ENCODE data around the gene NINJ2. TPM values are rescaled to one million over a fixed set of nuclear protein-coding genes. Genes with fewer than 3 reads are reported as not detected.
A peak's percentile ranks its signal among the peaks of the same experiment; 100 is the strongest.

The NINJ2 gene
- total RNA-seq, 4 donors from 2014 or later, result 0.49 to 7.2 (median 2.0) TPM

GRCh38 chr12:638953-639557 is 24.2 kb downstream of the NINJ2 start:
- H3K4me1 ChIP-seq, result peaks cover 6 to 11% of the 10 kb centered on the region in 2 donors
- intact Hi-C loops (cut with DNase I), result no loop called here
- H3K27me3 ChIP-seq, result no peaks in the 10 kb centered on the region
- H3K4me3 ChIP-seq (replicated peaks in 1 of 3), result no peak overlapping the region
- no peaks in the 10 kb centered on the region for H3K9me3 ChIP-seq
- TF ChIP-seq CTCF (IDR thresholded peaks at IDR 0.05) (no peak), POLR2A (IDR thresholded peaks at IDR 0.05) (no peak)
- H3K36me3 ChIP-seq, result no peaks in the 10 kb centered on the region
- no peak for DNase-seq
- H3K27ac ChIP-seq, result peak overlapping the region in 1 of 3 donors; percentile 71
- 74 to 83% methylated on average over 3 of the region's 3 CpGs for whole genome bisulfite sequencing, 2 donors

GRCh38 chr12:636632-637031 is 26.6 kb downstream of the NINJ2 start:
- Histone ChIP-seq H3K4me3 (replicated peaks in 1 of 3) (no peak overlapping the region), H3K27me3 (no peaks in the 10 kb centered on the region), H3K9me3 (no peaks in the 10 kb centered on the region), H3K4me1 (peaks cover 24% of the 10 kb centered on the region in 2 donors), H3K36me3 (no peaks in the 10 kb centered on the region), H3K27ac (peak overlapping the region in 1 of 3 donors; percentile 71)
- TF ChIP-seq CTCF (IDR thresholded peaks at IDR 0.05) (no peak), POLR2A (IDR thresholded peaks at IDR 0.05) (no peak)
- 79 to 88% methylated on average over 4 of the region's 4 CpGs for WGBS, 2 donors
- DNase-seq, result no peak
- intact Hi-C loops (cut with DNase I), result no loop called here

- H3K4me3 ChIP-seq (replicated peaks in 1 of 3), result no peak overlapping the region
- 48 to 49% methylated on average over 2 of the region's 2 CpGs for WGBS, 2 donors
- H3K27ac ChIP-seq, result peak overlapping the region in 2 of 3 donors; percentile 64 to 91
- intact Hi-C loops (cut with DNase I), result no loop called here
- H3K36me3 ChIP-seq, result no peaks in the 10 kb centered on the region
- DNase-seq, result no peak
- H3K9me3 ChIP-seq, result no peaks in the 10 kb centered on the region
- TF ChIP-seq CTCF (IDR thresholded peaks at IDR 0.05), result no peak
- peak in 1 of 2 donors; percentile 23 for TF ChIP-seq POLR2A (IDR thresholded peaks at IDR 0.05)
- no peaks in the 10 kb centered on the region for H3K27me3 ChIP-seq
- peaks cover 26 to 29% of the 10 kb centered on the region in 2 donors for H3K4me1 ChIP-seq
Observed at GRCh38 chr12:633731-634130, 29.5 kb downstream of the NINJ2 start.

GRCh38 chr12:632102-632696 is 31.0 kb downstream of the NINJ2 start:
- DNase-seq, result peak; percentile 56 to 57
- H3K4me3 ChIP-seq (replicated peaks in 1 of 3), result no peak overlapping the region
- intact Hi-C loops (cut with DNase I), result no loop called here
- H3K9me3 ChIP-seq, result no peaks in the 10 kb centered on the region
- H3K27ac ChIP-seq, result peak overlapping the region; percentile 43 to 91 (median 64)
- no peaks in the 10 kb centered on the region for H3K27me3 ChIP-seq
- H3K4me1 ChIP-seq, result peaks cover 26 to 29% of the 10 kb centered on the region in 2 donors
- H3K36me3 ChIP-seq, result no peaks in the 10 kb centered on the region
- WGBS, 2 donors, result 9 to 16% methylated on average over 7 of the region's 7 CpGs
- no peak for TF ChIP-seq CTCF (IDR thresholded peaks at IDR 0.05)
- peak in 1 of 2 donors; percentile 32 for TF ChIP-seq POLR2A (IDR thresholded peaks at IDR 0.05)
